DOHH2 (cell line): Measurements from ENCODE around the gene SAFB.

Experiments used
- EZH2phosphoT487 ChIP-seq: fragments of 200-600 bp; sonication (generic); IDR thresholded peaks from 2 replicates; pipeline ENCODE4 v1.6.1; 2017; ENCODE audit warnings: borderline replicate concordance, mild to moderate bottlenecking, antibody characterized with exemption, low read length, moderate library complexity, mixed read lengths
- TF ChIP-seq, protein P1 (sequence below): fragments of 200-600 bp; sonication (generic); IDR thresholded peaks from one replicate; pipeline ENCODE4 v1.5.1; 2014; ENCODE audit warnings: antibody characterized with exemption, mild to moderate bottlenecking, low read depth, low read length; ENCODE audit not compliant: poor library complexity, severe bottlenecking

DNA sequence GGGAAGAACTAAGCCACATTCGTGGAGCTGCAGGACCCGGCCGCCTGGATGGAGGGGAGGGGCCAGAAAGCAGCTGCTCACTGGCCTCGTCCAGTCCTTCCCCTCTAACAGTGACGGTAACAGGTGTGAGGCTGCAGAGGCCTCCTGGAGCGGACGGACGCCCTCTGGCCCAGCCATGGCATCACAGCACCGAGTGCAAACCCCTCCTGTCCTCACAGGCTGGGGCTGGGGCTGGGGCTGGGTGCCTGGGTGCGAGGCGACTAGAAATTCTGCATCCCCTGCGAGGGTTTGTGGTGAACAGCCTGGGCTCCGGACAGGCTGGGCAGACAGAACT, 53.9 kb downstream of the SAFB start:
- TF ChIP-seq, protein P1, sequence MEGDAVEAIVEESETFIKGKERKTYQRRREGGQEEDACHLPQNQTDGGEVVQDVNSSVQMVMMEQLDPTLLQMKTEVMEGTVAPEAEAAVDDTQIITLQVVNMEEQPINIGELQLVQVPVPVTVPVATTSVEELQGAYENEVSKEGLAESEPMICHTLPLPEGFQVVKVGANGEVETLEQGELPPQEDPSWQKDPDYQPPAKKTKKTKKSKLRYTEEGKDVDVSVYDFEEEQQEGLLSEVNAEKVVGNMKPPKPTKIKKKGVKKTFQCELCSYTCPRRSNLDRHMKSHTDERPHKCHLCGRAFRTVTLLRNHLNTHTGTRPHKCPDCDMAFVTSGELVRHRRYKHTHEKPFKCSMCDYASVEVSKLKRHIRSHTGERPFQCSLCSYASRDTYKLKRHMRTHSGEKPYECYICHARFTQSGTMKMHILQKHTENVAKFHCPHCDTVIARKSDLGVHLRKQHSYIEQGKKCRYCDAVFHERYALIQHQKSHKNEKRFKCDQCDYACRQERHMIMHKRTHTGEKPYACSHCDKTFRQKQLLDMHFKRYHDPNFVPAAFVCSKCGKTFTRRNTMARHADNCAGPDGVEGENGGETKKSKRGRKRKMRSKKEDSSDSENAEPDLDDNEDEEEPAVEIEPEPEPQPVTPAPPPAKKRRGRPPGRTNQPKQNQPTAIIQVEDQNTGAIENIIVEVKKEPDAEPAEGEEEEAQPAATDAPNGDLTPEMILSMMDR: no peak
- no peak for TF ChIP-seq EZH2phosphoT487
